H1 (cell line): ENCODE measurements around the gene VPS51. TPM values are rescaled to one million over a fixed set of nuclear protein-coding genes. Genes with fewer than 3 reads are reported as not detected.

Experiments
- CTCF ChIA-PET: fragments of 300-600 bp; sonication (Branson Sonifier 250); formaldehyde crosslinking; loops from one replicate; lab custom pipeline; 2021; ENCODE audit not compliant: partially characterized antibody; lab: Charles Lee
- POLR2A ChIA-PET: fragments of 300-600 bp; sonication (Branson Sonifier 250); formaldehyde crosslinking; loops from one replicate; lab custom pipeline; 2021; ENCODE audit warnings: inconsistent platforms; ENCODE audit not compliant: partially characterized antibody; lab: Charles Lee
- DNase-seq, 2 experiments: peaks; one replicate each; pipeline versions ENCODE4 v3.0.0 to v3.0.0-alpha.2; 2010 to 2022; ENCODE audit warnings: low spot score in 2 of 2, low read depth in 1 of 2, mixed read lengths in 1 of 2
- FAIRE-seq: peaks from 2 replicates; lab custom pipeline; 2011; peaks lifted over from hg19 to GRCh38; lab: Jason Lieb, UNC
- H2AFZ ChIP-seq: 2 replicates; pipeline ENCODE4 v1.8.1; 2012; ENCODE audit warnings: low read length, inconsistent platforms
- H2AK5ac ChIP-seq: 2 replicates; pipeline ENCODE4 v1.6.1; 2013; ENCODE audit warnings: low read depth, low read length
- H2BK120ac ChIP-seq: replicated peaks from 2 replicates; pipeline ENCODE3; 2013; ENCODE audit warnings: low read depth, low read length, inconsistent platforms
- H2BK12ac ChIP-seq: 2 replicates; pipeline ENCODE4 v1.6.1; 2013; ENCODE audit warnings: low read depth, low read length
- H2BK15ac ChIP-seq: 2 replicates; pipeline ENCODE4 v1.6.1; 2013; ENCODE audit warnings: low read length
- H2BK20ac ChIP-seq: 2 replicates; pipeline ENCODE4 v1.6.1; 2013; ENCODE audit warnings: low read length
- H2BK5ac ChIP-seq: 2 replicates; pipeline ENCODE4 v1.6.1; 2013; ENCODE audit warnings: low read depth, low read length
- H3K14ac ChIP-seq: 2 replicates; pipeline ENCODE4 v1.6.1; 2013; ENCODE audit warnings: inconsistent platforms; ENCODE audit not compliant: insufficient read length
- H3K18ac ChIP-seq: 2 replicates; pipeline ENCODE4 v1.6.1; 2013; ENCODE audit warnings: low read length; ENCODE audit errors: extremely low read depth
- H3K23ac ChIP-seq: 2 replicates; pipeline ENCODE4 v1.6.1; 2013; ENCODE audit warnings: inconsistent platforms; ENCODE audit not compliant: insufficient read length
- H3K23me2 ChIP-seq: 2 replicates; pipeline ENCODE4 v1.6.1; 2013; ENCODE audit warnings: low read depth, low read length
- H3K27ac ChIP-seq: 2 replicates; pipeline ENCODE4 v1.6.1; 2011; ENCODE audit warnings: low read depth, low read length, inconsistent platforms
- H3K27me3 ChIP-seq, 4 experiments: replicated peaks in 1 of 4; 1 replicate in 1 of 4; 2 replicates in 3 of 4; pipeline versions ENCODE4 v1.6.1 to v1.8.1; 2011 to 2013; ENCODE audit warnings: low read length in 3 of 4, mild to moderate bottlenecking in 3 of 4, inconsistent platforms in 2 of 4, mixed read lengths in 2 of 4, moderate library complexity in 1 of 4; ENCODE audit not compliant: control insufficient read depth in 3 of 4, insufficient read depth in 3 of 4; ENCODE audit errors: extremely low read depth in 1 of 4
- H3K36me3 ChIP-seq, 4 experiments: 2 replicates each; pipeline versions ENCODE4 v1.6.1 to v1.8.1; 2011 to 2013; ENCODE audit warnings: mild to moderate bottlenecking in 4 of 4, low read length in 3 of 4, moderate library complexity in 2 of 4, control low read depth in 1 of 4, inconsistent platforms in 1 of 4; ENCODE audit not compliant: insufficient read depth in 4 of 4, control insufficient read depth in 2 of 4
- H3K4ac ChIP-seq: replicated peaks from 2 replicates; pipeline ENCODE3; 2013; ENCODE audit warnings: low read length, low read depth, mixed read lengths, inconsistent platforms; ENCODE audit not compliant: insufficient read length
- H3K4me1 ChIP-seq, 4 experiments: replicated peaks in 1 of 4; 1 replicate in 1 of 4; 2 replicates in 3 of 4; pipeline versions ENCODE4 v1.6.1 to v1.8.1; 2011 to 2013; ENCODE audit warnings: low read length in 3 of 4, inconsistent platforms in 2 of 4, mixed read lengths in 1 of 4; ENCODE audit not compliant: insufficient read depth in 4 of 4, control insufficient read depth in 3 of 4
- H3K4me2 ChIP-seq, 2 experiments: 2 replicates each; pipeline versions ENCODE4 v1.6.1 to v1.8.1; 2011 to 2013; ENCODE audit warnings: low read depth in 2 of 2, low read length in 2 of 2, control low read depth in 1 of 2, inconsistent platforms in 1 of 2, mild to moderate bottlenecking in 1 of 2; ENCODE audit not compliant: insufficient read depth in 1 of 2
- H3K4me3 ChIP-seq, 4 experiments: fragments of 200-600, 300-600 bp in 1 of 4; sonication (generic), shearing (Covaris generic), sonication (Bioruptor Twin) in 1 of 4; 2 replicates each; pipeline versions ENCODE4 v1.5.1 to v1.8.1; 2011 to 2016; ENCODE audit warnings: low read length in 4 of 4, low read depth in 3 of 4, control low read depth in 2 of 4, inconsistent platforms in 2 of 4, mild to moderate bottlenecking in 2 of 4, mixed read lengths in 1 of 4, moderate library complexity in 1 of 4; ENCODE audit not compliant: insufficient read depth in 2 of 4; ENCODE audit errors: extremely low read depth in 1 of 4
- H3K56ac ChIP-seq: replicated peaks from 2 replicates; pipeline ENCODE3; 2013; ENCODE audit warnings: low read depth, mild to moderate bottlenecking, mixed read lengths, low read length, inconsistent platforms; ENCODE audit not compliant: insufficient read length
- H3K79me1 ChIP-seq: 2 replicates; pipeline ENCODE4 v1.6.1; 2013; ENCODE audit warnings: low read depth, low read length, control low read depth
- H3K79me2 ChIP-seq, 2 experiments: 2 replicates each; pipeline versions ENCODE4 v1.6.1 to v1.8.1; 2012 to 2013; ENCODE audit warnings: low read length in 2 of 2, mild to moderate bottlenecking in 2 of 2, inconsistent platforms in 1 of 2; ENCODE audit not compliant: insufficient read depth in 2 of 2, control insufficient read depth in 1 of 2
- H3K9ac ChIP-seq, 4 experiments: replicated peaks in 1 of 4; 1 replicate in 1 of 4; 2 replicates in 3 of 4; pipeline versions ENCODE4 v1.6.1 to v1.8.1; 2011 to 2013; ENCODE audit warnings: low read depth in 3 of 4, low read length in 3 of 4, control low read depth in 2 of 4, mild to moderate bottlenecking in 2 of 4, moderate library complexity in 2 of 4, inconsistent platforms in 1 of 4; ENCODE audit errors: extremely low read depth in 1 of 4
- H3K9me3 ChIP-seq, 2 experiments: 2 replicates each; pipeline versions ENCODE4 v1.6.1 to v1.8.1; 2012 to 2013; ENCODE audit warnings: mild to moderate bottlenecking in 2 of 2, moderate library complexity in 2 of 2, control low read depth in 1 of 2, inconsistent platforms in 1 of 2, low read depth in 1 of 2, low read length in 1 of 2, mixed read lengths in 1 of 2; ENCODE audit not compliant: insufficient read depth in 2 of 2
- H4K20me1 ChIP-seq, 2 experiments: replicated peaks in 1 of 2; 2 replicates each; pipeline versions ENCODE3 to v1.8.1; 2011 to 2013; ENCODE audit warnings: inconsistent platforms in 2 of 2, low read length in 2 of 2, mild to moderate bottlenecking in 1 of 2; ENCODE audit not compliant: insufficient read depth in 2 of 2, control insufficient read depth in 1 of 2
- H4K5ac ChIP-seq: 2 replicates; pipeline ENCODE4 v1.6.1; 2013; ENCODE audit warnings: low read length, low read depth, mixed read lengths, inconsistent platforms; ENCODE audit not compliant: insufficient read length
- H4K8ac ChIP-seq: 2 replicates; pipeline ENCODE4 v1.8.0; 2013; ENCODE audit warnings: mild to moderate bottlenecking, moderate library complexity, low read length, inconsistent platforms; ENCODE audit not compliant: insufficient read depth; ENCODE audit errors: extremely low read depth
- H4K91ac ChIP-seq: replicated peaks from 2 replicates; pipeline ENCODE3; 2013; ENCODE audit warnings: low read length, mixed read lengths, inconsistent platforms; ENCODE audit not compliant: insufficient read length
- BRCA1 ChIP-seq: IDR thresholded peaks from 2 replicates; pipeline ENCODE4 v1.6.1; 2012; ENCODE audit warnings: low read depth, low read length, improper control_type of control experiment
- CEBPB ChIP-seq: IDR thresholded peaks from 2 replicates; pipeline ENCODE4 v1.6.1; 2012; ENCODE audit warnings: low read depth, low read length
- E2F6 ChIP-seq: IDR thresholded peaks from 2 replicates; pipeline ENCODE4 v1.6.1; 2012; ENCODE audit warnings: inconsistent platforms
- KDM4A ChIP-seq: IDR thresholded peaks from one replicate; pipeline ENCODE4 v1.7.1; 2012; ENCODE audit warnings: low read depth, mild to moderate bottlenecking, moderate library complexity, low read length, inconsistent platforms; ENCODE audit not compliant: severe bottlenecking
- POLR2A ChIP-seq, 2 experiments: IDR thresholded peaks; 1 replicate in 1 of 2; 2 replicates in 1 of 2; pipeline ENCODE4 v1.6.1; 2011; ENCODE audit warnings: low read depth in 2 of 2, low read length in 2 of 2, mild to moderate bottlenecking in 2 of 2; ENCODE audit errors: control extremely low read depth in 1 of 2
- POLR2AphosphoS5 ChIP-seq: IDR thresholded peaks from 2 replicates; pipeline ENCODE4 v1.6.1; 2011; ENCODE audit warnings: low read depth, low read length
- SP1 ChIP-seq: IDR thresholded peaks from 2 replicates; pipeline ENCODE4 v1.6.1; 2011; ENCODE audit warnings: low read depth, low read length
- SP4 ChIP-seq: IDR thresholded peaks from 2 replicates; pipeline ENCODE4 v1.6.1; 2012; ENCODE audit warnings: low read length, inconsistent platforms
- WGBS, 2 experiments: shearing (Covaris generic) in 1 of 2; methylation state at CpG; one replicate each; pipeline versions ENCODE4 v1.1.6 to v1.1.7; 2013 to 2015; ENCODE audit warnings: low lambda C conversion rate in 2 of 2, mixed read lengths in 2 of 2, inconsistent platforms in 1 of 2, low coverage in 1 of 2, missing lambda C conversion rate in 1 of 2; ENCODE audit not compliant: insufficient replicate concordance in 2 of 2, insufficient coverage in 1 of 2, insufficient read length in 1 of 2; ENCODE audit errors: extremely low coverage in 1 of 2, missing lambda C conversion rate in 1 of 2; 5-methylcytosine and 5-hydroxymethylcytosine counted together
- long read RNA-seq, 2 experiments: library from RNA in 1 of 2; library from capped mRNA in 1 of 2; stranded (forward); transcript quantifications; one replicate each; pipeline ENCODE4 v2.0.0, GENCODE V29; 2021; ENCODE audit warnings: inconsistent platforms in 1 of 2
- polyA minus RNA-seq, 3 experiments: library from RNA; depleted of rRNA, polyadenylated mRNA; stranded (reverse); fragments of >200 nt; gene quantifications; 1 replicate in 2 of 3; 2 replicates in 1 of 3; pipeline ENCODE4 v1.2.3, GENCODE V29; 2011
- polyA plus RNA-seq, 7 experiments: library from polyadenylated mRNA; depleted of rRNA in 3 of 7; stranded (reverse) in 5 of 7; unstranded in 2 of 7; fragments of >200 nt in 5 of 7; fragments of 200-250 nt in 2 of 7; gene quantifications; 1 replicate in 5 of 7; 2 replicates in 1 of 7; 4 replicates in 1 of 7; pipeline versions ENCODE4 v1.2.1 to v1.2.3, GENCODE V29; 2011 to 2013; ENCODE audit warnings: missing spikeins in 2 of 7, mixed read lengths in 2 of 7
- total RNA-seq: library from RNA; stranded (reverse); fragmentation: NEBNext Ultra II Directional; extraction: Animal tissue kit (Norgen Biotek cat#: 25700); gene quantifications from 2 replicates; pipeline ENCODE4 v1.2.1, GENCODE V29; 2021

VPS51 gene
- total RNA-seq = 97.4 and 108 TPM in 2 replicates
- polyA plus RNA-seq (2011; rRNA removed) = 142 and 193 TPM in 2 replicates
- 143 TPM for polyA plus RNA-seq (2011; cell fraction: cytosol; rRNA removed)
- 268 TPM for polyA plus RNA-seq (2011; cell fraction: nucleus; rRNA removed)
- polyA plus RNA-seq (2012, experiment 1 of 2) = 70.1 to 114 TPM (median 112 TPM) in 4 replicates
- polyA plus RNA-seq (2012, experiment 2 of 2) = 116 TPM
- polyA plus RNA-seq (2013, experiment 1 of 2) = 43.6 TPM
- polyA plus RNA-seq (2013, experiment 2 of 2) = 40.8 TPM
- 146 and 170 TPM in 2 replicates for polyA minus RNA-seq (2011; rRNA and poly(A)+ RNA removed)
- polyA minus RNA-seq (2011; cell fraction: cytosol; rRNA and poly(A)+ RNA removed) = 231 TPM
- 108 TPM for polyA minus RNA-seq (2011; cell fraction: nucleus; rRNA and poly(A)+ RNA removed)
- long read RNA-seq, experiment 1, transcript VPS51-201 (10 exons, 2,714 nt) = major isoform, 16 of 90 reads
- long read RNA-seq, experiment 1, partial matches to known transcripts = 70 of 90 reads
- long read RNA-seq, experiment 1, other reads (novel, unspliced or antisense) = 4 of 90 reads
- long read RNA-seq, experiment 2, partial matches to known transcripts = 1 of 1 reads
- long read RNA-seq, experiment 2, other reads (novel, unspliced or antisense) = 0 of 1 reads

DNA sequence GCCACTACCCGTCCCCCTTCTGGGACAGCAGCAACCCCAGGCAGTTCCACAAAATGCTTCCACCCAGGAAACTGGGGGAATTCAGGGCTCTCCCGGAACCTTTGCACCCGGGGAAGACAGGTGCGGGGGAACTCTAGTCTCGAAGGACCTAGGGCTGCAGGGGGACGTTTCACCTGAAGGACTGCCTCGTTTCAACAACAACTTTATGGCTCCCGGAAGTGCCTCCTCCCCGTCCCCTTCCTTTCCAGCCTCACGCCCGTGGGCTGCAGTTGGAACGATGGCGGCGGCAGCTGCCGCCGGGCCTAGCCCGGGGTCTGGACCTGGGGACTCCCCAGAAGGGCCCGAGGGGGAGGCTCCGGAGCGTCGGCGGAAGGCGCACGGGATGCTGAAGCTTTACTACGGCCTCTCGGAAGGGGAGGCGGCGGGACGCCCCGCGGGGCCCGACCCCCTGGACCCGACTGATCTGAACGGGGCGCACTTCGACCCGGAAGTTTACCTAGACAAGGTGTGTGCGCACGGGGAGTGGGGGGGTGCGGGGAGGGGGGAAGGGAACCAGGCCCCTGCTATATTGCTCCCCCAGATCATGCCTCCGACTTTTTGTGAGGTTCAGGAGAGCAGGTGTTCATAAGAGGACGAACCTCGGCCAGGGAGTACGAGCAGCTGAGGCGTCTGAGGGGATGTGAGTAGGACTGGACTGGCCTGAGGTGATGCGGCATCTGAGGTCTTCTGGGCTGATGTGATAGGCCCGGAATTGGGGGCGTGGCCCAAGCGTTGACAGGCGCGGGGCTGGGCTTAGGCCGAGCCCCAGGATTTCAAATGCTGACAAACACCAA, at the start of gene VPS51:
TSS of gene VPS51 (plus strand) at position 241 of the 833 bp plus-strand sequence. CDS start at position 278, 37 bp downstream.
- Histone ChIP-seq H3K23me2 (no peaks in the 10 kb centered on the region), H3K4me2 (peak within 1 kb of the TSS; percentile 53 to 64), H3K4me1 (peaks cover 0 to 6% (median 4%) of the 10 kb centered on the region in 4 experiments; a peak in 6 of 7 replicates), H3K79me2 (peaks cover 0 to 13% of the 10 kb centered on the region in 2 experiments; a peak in 1 of 4 replicates), H2BK120ac (no peak within 1 kb of the TSS), H3K56ac (no peak within 1 kb of the TSS), H2BK5ac (peak within 1 kb of the TSS; percentile 73), H2BK15ac (no peak within 1 kb of the TSS), H4K20me1 (peaks cover 0 to 3% of the 10 kb centered on the region in 2 experiments), H2BK20ac (no peak within 1 kb of the TSS), H3K79me1 (peaks cover 2% of the 10 kb centered on the region; the same call in 1 of the 2 replicates), H3K36me3 (peaks cover 0 to 3% (median 0%) of the 10 kb centered on the region in 4 experiments; a peak in 1 of 8 replicates), H4K91ac (peak within 1 kb of the TSS; percentile 45), H3K14ac (no peak within 1 kb of the TSS), H3K9me3 (no peaks in the 10 kb centered on the region), H2AK5ac (no peak within 1 kb of the TSS), H2BK12ac (0 out of 2 replicates have a peak within 1 kb of the TSS, but pooled peaks have one; percentile 2), H3K4me3 (peak within 1 kb of the TSS; percentile 78 to 88 (median 78)), H2AFZ (peak within 1 kb of the TSS; percentile 100), H3K23ac (no peak within 1 kb of the TSS), H3K27ac (peak within 1 kb of the TSS; percentile 67; the same call in 1 of the 2 replicates), H4K5ac (peak within 1 kb of the TSS; percentile 99), H3K9ac (peak within 1 kb of the TSS; percentile 70 to 82 (median 76)), H3K4ac (peak within 1 kb of the TSS; percentile 97), H4K8ac (peak within 1 kb of the TSS; percentile 99), H3K27me3 (no peaks in the 10 kb centered on the region), H3K18ac (peak within 1 kb of the TSS; percentile 71)
- DNase-seq (peak; percentile 70 to 93), FAIRE-seq (peak; percentile 68)
- ChIA-PET CTCF (interaction anchor here (4.4 kb wide), 1 partner anchor 14 kb away, joined by 85 read pairs; the partner anchor contains the start of gene TM7SF2), POLR2A (interaction anchor here (0.7 to 16.8 kb wide), 18 partner anchors 8 to 292 kb away, joined by 3 to 230 read pairs (median 4); partner anchors contain the start of genes ARL2, BATF2, CDCA5 and FAU)
- WGBS, 2 experiments = 1% methylated on average over 27 of the region's 52 CpGs; no CpG with 5 or more reads in 1 of the 2 experiments
- TF ChIP-seq SP4 (peak; percentile 55; the same call in 1 of the 2 replicates), BRCA1 (peak; percentile 68), POLR2AphosphoS5 (peak; percentile 92), E2F6 (peak; percentile 60), CEBPB (peak; percentile 16; the same call in 1 of the 2 replicates), POLR2A (IDR thresholded peaks at IDR 0.05; ENCODE audit: control extremely low read depth in 1 of 2, low read depth in 2 of 2, low read length in 2 of 2) (peak; percentile 75 to 86), SP1 (peak; percentile 93), KDM4A (peak; percentile 83)
